ENCODE data around the gene IFNK.

IFNK gene

GRCh38 chr9:27537756-27538155, 13.7 kb downstream of the IFNK start:
- Histone ChIP-seq H3K9me3 (ENCODE audit: control insufficient read depth, low read length) (no peaks in the 10 kb centered on the region), H3K4me2 (ENCODE audit: low read length) (no peak overlapping the region), H3K27me3 (ENCODE audit: control insufficient read depth, insufficient read depth, low read length) (no peaks in the 10 kb centered on the region), H2AFZ (no peak overlapping the region), H3K36me3 (ENCODE audit: control insufficient read depth, insufficient read depth, low read length) (no peaks in the 10 kb centered on the region), H3K9ac (no peak overlapping the region), H3K27ac (no peak overlapping the region), H3K4me1 (no peaks in the 10 kb centered on the region), H3K79me2 (no peaks in the 10 kb centered on the region), H3K4me3 (ENCODE audit: low read depth, low read length) (no peak overlapping the region)
- TF ChIP-seq, protein P1, sequence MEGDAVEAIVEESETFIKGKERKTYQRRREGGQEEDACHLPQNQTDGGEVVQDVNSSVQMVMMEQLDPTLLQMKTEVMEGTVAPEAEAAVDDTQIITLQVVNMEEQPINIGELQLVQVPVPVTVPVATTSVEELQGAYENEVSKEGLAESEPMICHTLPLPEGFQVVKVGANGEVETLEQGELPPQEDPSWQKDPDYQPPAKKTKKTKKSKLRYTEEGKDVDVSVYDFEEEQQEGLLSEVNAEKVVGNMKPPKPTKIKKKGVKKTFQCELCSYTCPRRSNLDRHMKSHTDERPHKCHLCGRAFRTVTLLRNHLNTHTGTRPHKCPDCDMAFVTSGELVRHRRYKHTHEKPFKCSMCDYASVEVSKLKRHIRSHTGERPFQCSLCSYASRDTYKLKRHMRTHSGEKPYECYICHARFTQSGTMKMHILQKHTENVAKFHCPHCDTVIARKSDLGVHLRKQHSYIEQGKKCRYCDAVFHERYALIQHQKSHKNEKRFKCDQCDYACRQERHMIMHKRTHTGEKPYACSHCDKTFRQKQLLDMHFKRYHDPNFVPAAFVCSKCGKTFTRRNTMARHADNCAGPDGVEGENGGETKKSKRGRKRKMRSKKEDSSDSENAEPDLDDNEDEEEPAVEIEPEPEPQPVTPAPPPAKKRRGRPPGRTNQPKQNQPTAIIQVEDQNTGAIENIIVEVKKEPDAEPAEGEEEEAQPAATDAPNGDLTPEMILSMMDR (IDR thresholded peaks at IDR 0.05), result no peak

- Histone ChIP-seq H3K4me2 (ENCODE audit: low read length) (no peak overlapping the region), H3K4me3 (ENCODE audit: low read depth, low read length) (no peak overlapping the region), H3K27ac (no peak overlapping the region), H3K9ac (no peak overlapping the region), H3K9me3 (ENCODE audit: control insufficient read depth, low read length) (no peaks in the 10 kb centered on the region), H3K36me3 (ENCODE audit: control insufficient read depth, insufficient read depth, low read length) (no peaks in the 10 kb centered on the region), H3K79me2 (no peaks in the 10 kb centered on the region), H2AFZ (no peak overlapping the region), H3K27me3 (ENCODE audit: control insufficient read depth, insufficient read depth, low read length) (no peaks in the 10 kb centered on the region), H3K4me1 (no peaks in the 10 kb centered on the region)
- TF ChIP-seq, protein P1 (IDR thresholded peaks at IDR 0.05), result no peak
Measured at GRCh38 chr9:27538647-27539046, 14.6 kb downstream of the IFNK start.

- no peak overlapping the region for H2AFZ ChIP-seq
- no peaks in the 10 kb centered on the region for H3K9me3 ChIP-seq (ENCODE audit: control insufficient read depth, low read length)
- no peaks in the 10 kb centered on the region for H3K4me1 ChIP-seq
- H3K27me3 ChIP-seq (ENCODE audit: control insufficient read depth, insufficient read depth, low read length), result no peaks in the 10 kb centered on the region
- no peak overlapping the region for H3K4me3 ChIP-seq (ENCODE audit: low read depth, low read length)
- H3K9ac ChIP-seq, result no peak overlapping the region
- TF ChIP-seq, protein P1 (IDR thresholded peaks at IDR 0.05), result no peak
- no peaks in the 10 kb centered on the region for H3K36me3 ChIP-seq (ENCODE audit: control insufficient read depth, insufficient read depth, low read length)
- H3K79me2 ChIP-seq, result no peaks in the 10 kb centered on the region
- no peak overlapping the region for H3K4me2 ChIP-seq (ENCODE audit: low read length)
- H3K27ac ChIP-seq, result no peak overlapping the region
Measured at GRCh38 chr9:27539479-27540441, 15.7 kb downstream of the IFNK start.

DNA sequence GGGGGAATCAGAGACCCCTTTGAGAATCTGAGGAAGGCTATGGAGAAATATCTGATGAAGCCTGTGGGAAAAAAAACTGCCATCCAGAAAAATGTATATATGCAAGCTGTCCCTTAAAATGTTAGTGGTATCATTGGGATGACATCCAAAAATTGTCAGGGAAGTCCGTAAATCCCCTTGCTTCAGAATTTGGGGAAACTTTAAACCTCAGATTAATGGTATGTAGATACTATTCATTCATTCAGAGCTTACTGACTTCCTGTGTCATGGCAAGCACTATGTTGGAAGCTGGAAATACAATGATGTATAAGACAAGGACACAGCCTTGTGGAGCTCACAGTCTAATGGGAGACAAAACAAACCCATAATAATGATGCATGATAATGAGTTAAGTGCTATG, 16.4 kb downstream of the IFNK start:
- H3K4me2 ChIP-seq (ENCODE audit: low read length), result no peak overlapping the region
- no peak overlapping the region for H2AFZ ChIP-seq
- H3K9me3 ChIP-seq (ENCODE audit: control insufficient read depth, low read length), result no peaks in the 10 kb centered on the region
- no peaks in the 10 kb centered on the region for H3K79me2 ChIP-seq
- H3K27me3 ChIP-seq (ENCODE audit: control insufficient read depth, insufficient read depth, low read length), result no peaks in the 10 kb centered on the region
- H3K4me3 ChIP-seq (ENCODE audit: low read depth, low read length), result no peak overlapping the region
- no peak overlapping the region for H3K9ac ChIP-seq
- H3K36me3 ChIP-seq (ENCODE audit: control insufficient read depth, insufficient read depth, low read length), result no peaks in the 10 kb centered on the region
- no peak overlapping the region for H3K27ac ChIP-seq
- TF ChIP-seq, protein P1 (IDR thresholded peaks at IDR 0.05), result no peak
- H3K4me1 ChIP-seq, result no peaks in the 10 kb centered on the region

GRCh38 chr9:27541740-27542139, 17.6 kb downstream of the IFNK start:
- no peak overlapping the region for H3K4me3 ChIP-seq (ENCODE audit: low read depth, low read length)
- TF ChIP-seq, protein P1 (IDR thresholded peaks at IDR 0.05), result no peak
- no peak overlapping the region for H3K27ac ChIP-seq
- H3K4me2 ChIP-seq (ENCODE audit: low read length), result no peak overlapping the region
- no peak overlapping the region for H2AFZ ChIP-seq
- no peaks in the 10 kb centered on the region for H3K27me3 ChIP-seq (ENCODE audit: control insufficient read depth, insufficient read depth, low read length)
- H3K4me1 ChIP-seq, result no peaks in the 10 kb centered on the region
- H3K9me3 ChIP-seq (ENCODE audit: control insufficient read depth, low read length), result no peaks in the 10 kb centered on the region
- no peaks in the 10 kb centered on the region for H3K36me3 ChIP-seq (ENCODE audit: control insufficient read depth, insufficient read depth, low read length)
- no peaks in the 10 kb centered on the region for H3K79me2 ChIP-seq
- H3K9ac ChIP-seq, result no peak overlapping the region

Measured in parathyroid adenoma (tissue), 2 donors.